Left hindlimb (tissue), 1 donor: ENCODE data around the gene SCGB3A2.

Experiments used
- DNase-seq: peaks from one replicate; pipeline ENCODE4 v3.0.0-alpha.2; 2018

Gene SCGB3A2

GRCh38 chr5:147911427-147911826 lies 32.9 kb downstream of the SCGB3A2 start:
- DNase-seq: no peak

- no peak for DNase-seq
Observed at GRCh38 chr5:147912011-147912410, 33.5 kb downstream of the SCGB3A2 start.

GRCh38 chr5:147913786-147914185 lies 35.3 kb downstream of the SCGB3A2 start:
- no peak for DNase-seq

GRCh38 chr5:147918101-147918685 lies 39.7 kb downstream of the SCGB3A2 start:
- no peak for DNase-seq

GRCh38 chr5:147918899-147919298 lies 40.4 kb downstream of the SCGB3A2 start:
- DNase-seq: no peak

GRCh38 chr5:147920420-147921030 lies 42.0 kb downstream of the SCGB3A2 start:
- DNase-seq: no peak

- DNase-seq: no peak
Observed at GRCh38 chr5:147921136-147921535, 42.6 kb downstream of the SCGB3A2 start.

GRCh38 chr5:147925020-147925419 lies 46.5 kb downstream of the SCGB3A2 start:
- no peak for DNase-seq

GRCh38 chr5:147927901-147928300 lies 49.4 kb downstream of the SCGB3A2 start:
- DNase-seq: no peak

- DNase-seq: no peak
Observed at GRCh38 chr5:147930769-147931168, 52.3 kb downstream of the SCGB3A2 start.
